DND-41 (cell line): Measurements from ENCODE around the gene PITPNC1.
"Not testable (repeated sequence)": the region's sequence is repeated elsewhere in the genome, so short reads cannot be mapped to it uniquely, and the experiment has no call there.

Experiments used
- EZH2 ChIP-seq: IDR thresholded peaks from 3 replicates; pipeline ENCODE4 v1.6.1; 2012; ENCODE audit warnings: borderline replicate concordance, low read depth, mild to moderate bottlenecking, moderate library complexity, low read length, inconsistent platforms; ENCODE audit not compliant: severe bottlenecking
- TF ChIP-seq, protein P1 (sequence below): IDR thresholded peaks from 2 replicates; pipeline ENCODE4 v1.5.1; 2012; ENCODE audit warnings: borderline replicate concordance, low read length, moderate library complexity, mild to moderate bottlenecking; ENCODE audit not compliant: poor library complexity, severe bottlenecking; ENCODE audit errors: extremely low read depth

GRCh38 chr17:67727152-67728039 is 350.3 kb downstream of the PITPNC1 start:
- TF ChIP-seq, protein P1, sequence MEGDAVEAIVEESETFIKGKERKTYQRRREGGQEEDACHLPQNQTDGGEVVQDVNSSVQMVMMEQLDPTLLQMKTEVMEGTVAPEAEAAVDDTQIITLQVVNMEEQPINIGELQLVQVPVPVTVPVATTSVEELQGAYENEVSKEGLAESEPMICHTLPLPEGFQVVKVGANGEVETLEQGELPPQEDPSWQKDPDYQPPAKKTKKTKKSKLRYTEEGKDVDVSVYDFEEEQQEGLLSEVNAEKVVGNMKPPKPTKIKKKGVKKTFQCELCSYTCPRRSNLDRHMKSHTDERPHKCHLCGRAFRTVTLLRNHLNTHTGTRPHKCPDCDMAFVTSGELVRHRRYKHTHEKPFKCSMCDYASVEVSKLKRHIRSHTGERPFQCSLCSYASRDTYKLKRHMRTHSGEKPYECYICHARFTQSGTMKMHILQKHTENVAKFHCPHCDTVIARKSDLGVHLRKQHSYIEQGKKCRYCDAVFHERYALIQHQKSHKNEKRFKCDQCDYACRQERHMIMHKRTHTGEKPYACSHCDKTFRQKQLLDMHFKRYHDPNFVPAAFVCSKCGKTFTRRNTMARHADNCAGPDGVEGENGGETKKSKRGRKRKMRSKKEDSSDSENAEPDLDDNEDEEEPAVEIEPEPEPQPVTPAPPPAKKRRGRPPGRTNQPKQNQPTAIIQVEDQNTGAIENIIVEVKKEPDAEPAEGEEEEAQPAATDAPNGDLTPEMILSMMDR, result not testable (repeated sequence)
- not testable (repeated sequence) for TF ChIP-seq EZH2
